Measurements from ENCODE around the gene C1orf53.

The C1orf53 gene

DNA sequence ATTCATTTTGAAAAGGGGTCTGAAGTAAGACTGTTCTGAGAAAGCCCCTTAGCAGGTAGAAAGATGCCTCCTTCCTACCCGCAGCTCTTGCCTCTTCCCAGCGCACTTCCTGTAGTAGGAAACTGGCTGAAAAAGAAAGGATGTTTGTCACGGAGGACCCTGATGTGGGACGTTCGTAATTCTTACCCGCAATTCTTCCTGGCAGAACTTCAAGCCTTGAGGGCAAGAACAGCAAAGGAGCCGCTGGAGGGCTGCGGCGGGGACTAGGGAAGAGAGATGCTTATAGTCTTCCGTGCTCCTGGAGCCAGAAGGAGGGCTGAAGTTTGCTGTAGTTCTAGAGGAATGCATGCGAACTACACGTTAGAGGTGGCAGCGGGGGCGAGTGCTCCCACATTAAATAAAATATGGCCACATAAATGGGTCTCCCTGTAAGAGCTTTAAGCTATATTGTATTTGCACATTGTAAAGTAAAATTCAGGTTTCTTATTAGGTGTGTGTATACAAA lies 6.3 kb downstream of the C1orf53 start:
- DNase-seq, result no peak

DNA sequence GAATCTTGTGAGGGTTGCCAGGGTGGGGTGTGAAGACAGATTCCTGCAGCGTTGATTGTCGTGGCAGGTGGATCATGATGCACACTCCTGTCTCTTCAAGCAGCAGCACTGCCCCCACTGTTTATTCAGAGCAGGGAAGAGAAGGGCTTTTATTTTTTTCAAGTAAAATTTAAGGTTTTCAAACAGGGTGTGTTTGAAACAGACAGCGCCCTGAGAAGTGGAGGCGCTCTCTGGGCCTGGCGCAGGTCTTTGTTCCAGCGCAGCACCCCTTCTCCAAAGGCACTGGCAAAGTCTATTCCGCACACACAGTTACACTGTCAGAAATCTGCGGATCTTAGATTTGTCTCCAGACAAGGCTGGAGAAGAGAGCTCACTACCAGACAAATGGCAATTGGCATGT lies 7.0 kb downstream of the C1orf53 start:
- no peak for DNase-seq

DNA sequence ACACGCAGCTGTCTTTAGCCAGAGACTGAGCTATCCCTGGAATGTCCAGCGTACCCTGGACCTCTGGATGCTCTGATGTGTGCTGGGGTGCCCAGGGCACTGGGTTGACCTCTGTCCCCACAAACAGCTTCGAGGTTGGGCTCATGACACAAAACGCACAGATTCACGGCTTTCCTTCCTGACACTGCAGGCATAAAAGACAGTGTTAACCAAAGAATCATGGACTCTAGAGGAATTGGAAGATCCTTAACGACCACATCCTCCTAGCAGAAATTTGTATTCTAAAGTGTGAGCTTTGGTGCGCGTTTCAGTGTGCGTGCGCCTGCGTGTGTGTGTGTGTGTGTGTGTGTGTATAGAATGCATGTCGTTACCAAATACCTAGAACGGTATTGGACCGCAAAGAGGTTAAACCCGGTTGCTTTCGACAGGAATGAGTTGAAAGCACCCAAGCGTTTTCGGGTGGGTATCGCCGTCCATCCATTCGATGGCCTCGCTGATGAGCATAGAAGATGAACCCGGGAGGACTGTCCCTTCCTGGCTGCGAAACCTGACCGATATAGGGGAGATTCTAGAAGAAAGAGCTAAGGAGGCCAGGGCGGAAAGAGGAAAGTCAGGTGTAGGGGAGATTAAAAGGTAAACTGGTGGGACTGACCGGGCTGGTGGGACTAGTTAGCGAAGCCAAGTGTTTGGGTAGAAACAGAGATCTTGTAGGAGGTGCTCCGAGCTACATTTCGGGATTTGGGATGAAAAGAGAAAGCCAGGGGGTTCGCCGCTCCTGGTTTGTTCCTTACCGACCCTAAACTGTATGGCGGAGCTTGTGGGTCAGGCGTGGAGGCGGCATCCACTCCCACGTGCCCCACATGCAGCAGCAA lies 7.9 kb downstream of the C1orf53 start:
- DNase-seq, result no peak

DNA sequence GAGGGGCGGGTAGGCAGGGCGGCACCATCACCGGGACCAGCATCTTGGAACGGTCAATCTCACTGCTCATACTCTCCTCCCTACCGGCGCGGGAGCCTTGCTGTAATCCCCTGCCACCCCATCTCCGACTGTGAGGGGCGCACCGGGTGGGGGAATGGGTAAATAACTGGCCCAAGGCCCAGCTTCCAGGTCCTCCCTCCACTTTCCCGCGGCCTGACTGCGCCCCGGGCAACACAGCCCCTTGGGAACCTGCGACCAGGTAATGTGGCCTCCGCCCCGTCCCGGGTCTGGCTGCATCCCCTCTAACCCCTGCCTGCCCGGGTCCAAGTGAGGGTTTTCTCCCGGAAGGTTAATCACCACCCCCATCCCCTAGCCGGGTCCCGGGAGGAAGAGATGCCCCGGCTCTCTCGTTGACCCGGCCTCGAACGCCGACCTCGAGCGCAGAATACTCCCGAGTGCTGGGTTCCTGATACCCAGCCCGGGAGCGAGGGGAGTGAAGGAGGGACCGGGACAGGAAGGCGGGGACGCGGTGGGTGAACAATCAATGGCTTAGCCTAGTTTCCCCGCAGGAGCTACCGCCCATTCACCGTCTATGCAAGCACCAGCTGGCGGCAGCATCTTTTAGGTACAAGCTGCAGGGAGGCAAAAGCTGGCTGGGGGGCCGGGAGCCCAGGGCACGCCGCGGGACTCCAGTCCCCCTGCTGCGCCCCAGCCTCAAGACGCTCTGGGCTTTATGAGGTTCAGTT lies 8.9 kb downstream of the C1orf53 start:
- no peak for DNase-seq

DNA sequence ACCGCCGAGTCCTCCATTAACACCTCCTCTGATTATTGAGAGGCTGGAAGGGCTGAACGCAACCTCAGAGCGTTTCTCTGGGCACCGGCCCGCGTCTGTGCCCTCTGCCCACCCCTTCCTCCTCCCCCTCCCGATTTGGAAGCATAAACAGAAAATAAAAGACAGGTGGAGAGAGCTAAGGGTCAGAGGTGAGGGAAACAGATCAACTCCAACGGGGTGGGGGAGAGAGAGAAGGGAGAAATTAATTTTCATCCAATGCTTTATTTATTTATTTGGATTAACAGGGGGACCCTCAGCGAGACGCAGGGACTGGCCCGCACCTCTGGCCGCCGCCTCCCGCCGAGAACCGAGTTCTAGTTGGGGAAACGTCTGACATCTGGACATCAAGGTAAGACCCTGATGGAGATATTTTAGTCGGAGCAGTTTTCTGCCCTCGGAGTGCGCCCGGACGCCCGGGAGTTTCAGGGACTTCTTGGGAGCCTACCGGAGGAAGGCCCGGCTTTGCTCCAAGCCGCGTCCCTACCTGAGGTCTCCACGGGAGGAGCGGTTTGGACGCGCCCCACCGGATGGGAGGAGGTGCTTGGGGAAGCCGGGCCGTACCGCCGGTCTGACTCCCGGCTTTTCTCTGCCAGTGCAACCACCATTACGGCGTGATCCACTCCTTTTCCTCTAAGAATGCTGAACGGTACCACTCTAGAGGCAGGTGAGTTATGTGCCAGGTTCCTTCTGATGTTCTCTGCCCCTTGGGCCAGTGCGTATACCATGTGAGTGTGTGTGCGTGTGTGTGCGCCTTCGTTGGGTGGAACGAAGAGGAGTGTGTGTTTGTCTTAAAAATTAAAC lies 9.6 kb downstream of the C1orf53 start:
- no peak for DNase-seq

DNA sequence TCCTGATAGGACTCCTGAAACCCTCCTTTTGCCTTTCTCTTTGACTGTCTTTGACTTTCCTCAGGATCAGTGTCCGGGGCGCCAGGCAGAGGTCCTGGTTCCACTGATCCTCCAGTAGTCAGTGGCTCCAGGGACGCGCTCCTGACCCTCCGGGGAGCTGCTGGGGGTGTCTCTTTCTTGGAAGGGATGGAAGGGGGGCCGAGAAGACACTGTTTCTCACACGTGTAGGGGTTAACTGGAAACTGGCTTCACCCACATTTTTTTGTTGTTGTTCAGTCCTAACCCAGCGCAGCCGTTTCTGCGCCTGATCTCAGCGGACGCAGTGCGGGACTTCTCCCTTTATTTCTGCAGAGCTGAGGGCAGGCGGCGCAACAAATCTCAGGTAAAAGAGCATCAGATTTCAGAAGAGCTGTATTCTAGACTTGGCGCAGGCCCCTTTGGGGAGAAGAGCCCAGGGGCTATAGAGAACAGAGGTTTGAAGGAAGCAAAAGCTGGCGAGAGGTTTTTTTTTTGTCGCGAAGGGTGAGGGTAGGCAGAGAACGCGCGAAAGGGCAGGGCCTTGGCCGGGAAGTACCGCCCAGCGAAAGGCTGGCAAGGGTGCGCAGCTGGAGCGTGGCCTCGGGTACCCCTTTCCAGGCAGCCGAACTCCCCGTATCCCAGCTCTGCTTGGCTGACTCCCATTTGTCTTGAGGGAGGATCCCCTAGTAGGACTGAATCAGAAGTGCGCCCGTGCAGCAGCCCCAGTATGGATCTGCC lies 10.5 kb downstream of the C1orf53 start:
- no peak for DNase-seq

DNA sequence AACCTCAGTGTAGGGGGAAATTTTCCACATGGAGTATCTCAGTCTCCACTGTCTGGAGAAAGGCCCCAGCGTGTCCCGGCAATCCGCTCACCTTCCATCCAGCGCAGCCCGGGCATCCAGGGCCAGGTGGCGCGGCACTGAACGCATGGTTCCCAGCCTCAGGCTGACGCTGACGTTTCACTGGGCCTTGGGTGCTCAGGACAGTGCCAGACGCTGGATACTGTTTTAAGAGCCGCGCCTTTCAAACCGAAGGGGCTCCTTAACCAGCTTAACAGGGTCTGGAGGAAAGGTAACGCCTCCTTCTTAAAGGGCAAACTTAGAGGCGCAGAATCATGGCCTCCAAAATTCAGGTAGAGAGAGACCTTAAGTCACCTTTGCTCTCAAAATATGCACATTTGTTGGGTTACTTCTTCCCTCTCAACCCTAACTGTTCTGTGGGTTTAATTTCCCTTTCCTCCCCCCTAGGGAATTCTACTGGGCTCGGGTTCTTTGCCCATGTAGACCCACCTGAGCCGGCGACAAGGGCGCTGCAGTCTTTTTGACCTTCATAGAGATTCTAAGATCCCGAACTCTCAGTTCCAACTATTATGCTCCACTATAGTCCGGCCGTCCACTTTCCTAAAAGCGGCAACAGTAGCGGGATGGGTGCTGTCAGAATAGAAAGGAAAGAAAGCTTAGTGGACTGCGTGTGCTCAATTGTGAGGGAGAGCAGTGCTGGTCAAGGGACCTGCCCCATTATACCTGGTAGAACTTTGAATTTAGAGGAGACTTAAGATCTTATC lies 11.3 kb downstream of the C1orf53 start:
- DNase-seq, result no peak

DNA sequence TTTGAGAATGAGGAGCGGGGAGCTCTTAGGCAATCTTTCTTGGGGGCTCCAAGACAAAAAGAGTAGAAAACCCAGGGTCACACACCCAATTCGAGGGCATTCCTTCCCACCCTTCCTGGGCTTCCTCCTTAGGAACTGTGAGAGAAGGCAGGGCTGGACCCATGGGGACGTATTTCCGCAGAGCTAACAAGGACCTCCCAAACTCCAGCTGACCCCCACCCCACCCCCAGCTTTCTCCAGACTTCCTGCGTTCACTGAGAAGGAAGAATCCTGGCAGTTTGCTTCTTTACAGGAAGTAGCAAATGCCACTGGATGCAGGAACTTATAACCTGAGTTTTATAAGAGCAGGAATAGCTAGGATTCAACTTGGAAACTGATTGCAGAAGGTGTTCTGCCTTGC lies 12.1 kb downstream of the C1orf53 start:
- no peak for DNase-seq

DNA sequence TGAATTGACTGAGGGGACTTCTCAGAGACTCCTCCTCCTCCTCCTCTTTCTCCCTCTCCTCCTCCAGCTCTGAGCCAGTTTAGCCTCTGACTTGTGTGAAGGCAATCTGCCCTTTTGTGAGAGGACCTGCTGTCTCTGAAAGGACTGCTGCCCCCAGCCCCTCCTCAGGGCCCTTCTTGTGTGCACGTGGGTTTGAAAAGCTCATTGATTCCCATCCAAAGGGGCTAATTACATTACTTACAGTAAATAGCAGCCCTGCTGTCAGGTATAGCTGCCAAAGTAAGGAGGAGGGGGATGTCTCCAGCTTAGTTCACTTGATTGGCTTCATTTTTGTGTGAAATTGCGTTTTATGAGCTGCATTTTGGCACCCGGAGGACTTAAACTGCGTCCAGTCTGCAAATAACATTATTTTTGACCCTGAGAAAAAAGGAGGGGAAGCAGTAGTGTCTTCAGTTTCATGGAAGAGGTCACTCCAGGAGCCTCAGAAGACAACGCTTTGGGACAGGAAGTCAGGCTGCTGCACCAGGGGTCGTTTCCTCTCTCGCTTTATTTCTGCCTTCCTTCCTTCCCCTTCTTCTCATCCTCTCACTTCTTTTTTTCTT lies 12.9 kb downstream of the C1orf53 start:
- DNase-seq, result peak; percentile 94

DNA sequence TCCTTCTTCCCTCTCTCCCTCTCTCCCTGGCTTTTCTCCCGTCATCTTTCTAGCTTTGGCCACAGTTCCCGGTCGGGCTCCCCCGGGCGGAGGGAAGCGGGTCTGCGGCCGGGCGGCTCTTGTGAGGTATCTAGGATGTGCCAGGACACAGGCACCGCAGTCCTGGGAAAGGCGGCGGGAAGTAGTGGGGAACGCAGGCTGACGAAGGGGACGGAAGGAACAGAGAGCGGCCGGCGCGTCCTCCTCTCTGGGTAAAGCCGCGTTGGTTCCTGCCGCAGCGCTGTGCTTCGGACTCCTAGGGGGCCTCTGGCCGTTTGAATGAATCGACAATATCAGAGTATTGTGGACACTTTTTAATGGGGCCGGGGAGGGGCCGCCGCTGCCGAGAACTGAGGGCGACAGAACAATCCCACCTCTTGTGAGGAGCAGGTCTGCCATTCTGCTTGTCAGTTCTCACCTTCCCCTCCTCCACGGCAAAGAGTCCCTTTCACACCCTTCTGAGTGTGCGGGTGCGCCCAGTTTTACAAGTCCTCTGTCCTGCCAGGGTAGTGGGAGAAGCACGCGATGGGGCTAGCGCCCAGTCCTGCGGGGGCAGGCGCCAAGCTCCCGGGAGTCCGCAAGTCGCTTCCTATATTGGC lies 13.6 kb downstream of the C1orf53 start:
- peak; percentile 79 for DNase-seq

DNA sequence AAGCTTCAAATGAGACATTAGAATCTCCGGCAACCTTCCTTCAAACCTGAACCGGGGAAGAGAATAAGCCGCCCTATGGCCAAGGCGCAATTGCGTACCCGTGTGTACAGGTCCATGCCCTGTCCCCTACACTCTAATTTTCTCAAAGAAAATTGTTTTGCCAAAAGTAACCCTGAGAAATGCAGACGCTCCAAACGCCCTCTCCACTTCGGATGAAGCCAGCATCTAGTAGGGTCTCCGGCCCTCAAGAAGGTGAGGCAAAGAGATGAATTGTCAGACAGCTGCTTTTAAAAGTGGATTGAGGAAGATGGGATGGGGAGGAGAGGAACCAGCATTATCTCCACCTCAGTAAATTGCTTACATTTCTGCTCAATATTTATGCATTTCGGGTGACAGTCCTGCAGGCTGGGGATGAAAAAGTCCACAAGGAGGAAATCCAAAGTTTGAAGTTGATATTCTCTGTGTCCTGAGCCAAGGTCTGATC lies 14.1 kb downstream of the C1orf53 start:
- no peak for DNase-seq

DNA sequence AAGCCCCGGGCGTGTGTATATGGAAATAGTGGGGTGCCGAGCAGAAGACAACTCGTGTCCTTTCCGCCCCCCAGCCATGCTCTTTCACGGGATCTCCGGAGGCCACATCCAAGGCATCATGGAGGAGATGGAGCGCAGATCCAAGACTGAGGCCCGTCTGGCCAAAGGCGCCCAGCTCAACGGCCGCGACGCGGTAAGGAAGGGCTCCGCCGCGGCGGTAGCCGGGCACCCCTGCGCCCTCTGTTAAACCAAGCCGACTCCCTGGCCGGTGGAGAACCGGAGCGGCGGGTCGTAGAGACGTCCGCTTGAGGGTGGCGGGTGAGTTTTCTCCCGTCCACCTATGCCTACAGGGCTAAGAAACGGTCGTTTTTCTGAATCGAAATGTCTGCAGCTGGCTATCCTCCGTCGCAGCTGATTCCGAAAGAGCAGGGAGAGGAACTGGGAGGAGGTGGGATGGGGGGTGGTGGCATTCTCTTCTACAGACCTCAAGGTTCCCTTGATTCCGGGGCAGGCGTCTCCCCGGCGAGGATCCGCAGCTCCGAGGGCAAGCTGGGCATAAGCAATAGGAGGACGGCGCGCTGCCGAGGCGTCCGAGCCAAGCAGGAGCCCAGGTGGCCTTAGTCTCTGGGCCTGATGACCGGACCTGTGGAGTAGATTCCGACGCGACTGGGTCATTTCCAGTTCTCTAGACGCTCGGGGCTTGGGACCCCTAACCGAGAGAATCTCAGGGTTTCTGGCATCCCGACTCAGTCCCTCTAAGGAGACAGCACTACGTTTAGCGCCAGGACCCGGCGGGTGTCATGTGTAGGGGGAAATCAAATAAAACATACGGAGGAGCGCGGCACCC lies 15.6 kb downstream of the C1orf53 start:
- no peak for DNase-seq

DNA sequence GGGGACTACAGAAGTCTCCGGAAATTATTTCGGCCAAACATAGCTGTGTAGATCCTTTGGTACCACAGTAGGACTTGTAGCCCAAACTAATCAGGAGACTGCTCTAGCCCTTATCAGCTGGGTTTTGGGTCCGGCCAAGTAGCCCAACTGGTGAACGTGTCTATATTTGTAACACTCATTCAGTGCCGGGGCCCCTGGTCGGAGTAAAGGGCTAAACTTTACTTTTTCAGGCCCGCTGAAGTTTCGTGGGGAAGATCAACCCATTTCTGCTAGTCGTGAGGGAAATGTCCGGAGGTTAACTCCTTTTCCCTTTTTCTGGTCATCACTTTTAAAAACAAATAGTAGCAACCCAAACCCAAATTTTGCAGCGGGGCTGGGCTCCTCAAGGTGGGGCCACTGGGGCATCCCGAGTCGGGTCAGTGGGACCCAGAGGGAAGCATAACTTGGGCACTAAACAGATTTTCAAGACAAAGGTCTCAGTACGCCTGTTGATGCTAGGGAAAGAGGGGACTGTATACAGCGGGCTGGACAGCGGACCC lies 16.4 kb downstream of the C1orf53 start:
- DNase-seq, result no peak

DNA sequence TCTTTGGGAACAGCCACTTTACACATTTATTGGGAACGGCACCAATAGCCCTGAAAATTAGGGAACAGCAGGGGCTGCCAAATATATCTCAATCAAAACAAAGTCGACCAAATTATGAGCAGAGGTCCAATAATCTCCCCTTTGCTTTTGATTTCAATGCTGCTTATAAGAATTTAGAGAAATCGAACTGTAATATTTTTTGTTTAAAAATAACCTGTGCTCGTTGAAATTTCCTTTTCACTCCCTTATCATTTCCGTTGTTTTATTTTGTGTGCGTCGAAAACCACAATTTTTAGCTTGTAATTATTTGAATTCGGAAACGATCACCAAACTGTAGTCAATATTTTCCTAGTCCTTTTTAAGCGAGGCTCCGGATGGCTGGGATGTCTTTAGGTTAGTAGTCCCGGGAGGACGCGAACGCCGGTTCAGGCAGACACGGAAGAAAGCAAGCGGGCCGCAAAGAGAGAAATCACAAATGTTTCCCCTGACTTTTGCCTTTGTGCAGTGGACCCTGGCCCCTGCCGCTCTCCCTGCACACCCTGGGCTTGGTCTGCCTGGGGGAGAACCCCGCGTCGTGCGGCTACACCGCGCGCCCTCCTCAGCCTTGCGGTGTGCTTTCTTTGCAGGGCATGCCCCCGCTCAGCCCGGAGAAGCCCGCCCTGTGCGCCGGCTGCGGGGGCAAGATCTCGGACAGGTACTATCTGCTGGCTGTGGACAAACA lies 17.1 kb downstream of the C1orf53 start:
- no peak for DNase-seq

DNA sequence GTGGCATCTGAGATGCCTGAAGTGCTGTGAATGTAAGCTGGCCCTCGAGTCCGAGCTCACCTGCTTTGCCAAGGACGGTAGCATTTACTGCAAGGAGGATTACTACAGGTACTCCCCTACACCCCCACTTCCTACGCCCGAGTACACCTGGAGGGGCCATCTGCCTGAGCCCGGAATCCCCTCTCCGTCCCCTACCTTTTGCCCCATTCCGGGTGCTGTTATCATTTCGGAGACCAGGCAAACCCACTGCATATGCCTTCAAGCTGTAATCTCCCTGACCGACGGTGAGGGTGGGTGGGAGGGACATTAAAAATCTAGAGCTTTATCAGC lies 17.6 kb downstream of the C1orf53 start:
- no peak for DNase-seq

DNA sequence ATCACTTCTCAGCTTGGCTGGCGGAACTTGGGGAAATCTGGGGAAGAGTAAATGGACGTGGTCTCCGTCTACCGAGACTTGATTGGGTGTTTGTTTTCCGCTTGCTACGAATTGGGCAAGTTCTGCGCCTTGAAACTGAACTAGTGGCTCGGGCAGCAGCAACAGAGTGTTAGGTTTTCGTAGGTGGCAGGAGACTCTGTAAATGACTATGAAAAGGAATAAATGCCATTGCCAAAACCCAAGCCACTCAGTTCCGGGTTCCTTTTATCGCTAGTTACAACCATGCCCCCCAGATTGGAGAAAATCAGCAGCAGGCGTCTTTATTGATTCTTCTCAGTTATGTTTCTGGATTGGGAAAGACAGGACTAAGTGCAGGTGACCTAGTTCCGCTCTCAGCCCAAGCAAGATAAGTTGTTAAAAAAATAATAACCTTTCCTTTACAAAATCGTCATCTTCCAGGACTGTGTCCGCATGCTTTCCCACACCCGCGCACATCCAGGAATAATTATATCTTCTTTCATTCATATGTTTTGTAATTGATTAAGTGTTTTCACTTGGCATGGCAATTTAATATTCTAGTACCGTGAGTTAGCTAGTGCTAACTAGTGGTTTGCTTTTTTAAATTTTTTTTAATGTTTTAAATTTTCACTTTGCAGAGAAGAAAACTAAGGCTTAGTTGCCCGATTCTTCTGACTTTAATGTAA lies 18.1 kb downstream of the C1orf53 start:
- DNase-seq, result no peak

DNA sequence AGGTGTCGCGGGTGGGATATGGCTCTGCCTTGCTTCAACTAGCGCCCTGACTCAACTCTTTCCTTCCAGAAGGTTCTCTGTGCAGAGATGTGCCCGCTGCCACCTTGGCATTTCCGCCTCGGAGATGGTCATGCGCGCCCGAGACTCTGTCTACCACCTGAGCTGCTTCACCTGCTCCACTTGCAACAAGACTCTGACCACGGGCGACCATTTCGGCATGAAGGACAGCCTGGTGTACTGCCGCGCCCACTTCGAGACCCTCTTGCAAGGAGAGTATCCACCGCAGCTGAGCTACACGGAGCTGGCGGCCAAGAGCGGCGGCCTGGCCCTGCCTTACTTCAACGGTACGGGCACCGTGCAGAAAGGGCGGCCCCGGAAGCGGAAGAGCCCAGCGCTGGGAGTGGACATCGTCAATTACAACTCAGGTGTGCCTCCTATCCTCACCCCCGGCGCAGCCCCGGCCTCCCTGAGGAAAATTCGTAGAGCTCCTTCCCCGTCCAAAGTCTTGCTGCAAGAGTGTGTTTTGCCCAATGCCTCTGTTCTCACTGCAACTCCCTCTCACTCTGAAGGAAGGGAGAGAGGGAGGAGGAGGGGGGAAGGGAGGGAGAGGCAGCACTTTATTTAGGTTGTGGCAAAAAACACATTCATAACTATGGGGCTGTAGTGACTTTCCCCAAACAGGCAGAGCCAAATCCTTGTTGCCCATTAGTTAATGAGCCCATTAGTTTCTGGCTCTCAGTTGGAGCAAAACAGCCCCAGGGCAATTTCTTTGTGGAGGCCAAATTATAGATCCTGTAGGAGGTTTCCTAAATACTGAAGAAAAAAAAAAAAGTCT lies 19.0 kb downstream of the C1orf53 start:
- DNase-seq, result no peak

Data from NCI-H446 treated with DMSO at 0.1 percent for 48 hours (cell line).